K562 (cell line): ENCODE measurements around the gene DUSP28. TPM values are rescaled to one million over a fixed set of nuclear protein-coding genes. Genes with fewer than 3 reads are reported as not detected.
A peak's percentile ranks its signal among the peaks of the same experiment; 100 is the strongest.

ENCODE experiments used
- CTCFL ChIP-seq: IDR thresholded peaks from 2 replicates; pipeline ENCODE4 v1.6.1; 2011; ENCODE audit warnings: borderline replicate concordance, low read depth, mild to moderate bottlenecking, moderate library complexity, low read length; ENCODE audit not compliant: insufficient read depth, poor library complexity, severe bottlenecking
- HEY1 ChIP-seq: fragments of 250-450 bp; sonication (Bioruptor Pico); IDR thresholded peaks from 2 replicates; pipeline ENCODE4 v1.5.0; 2020; ENCODE audit warnings: mild to moderate bottlenecking, moderate library complexity, borderline replicate concordance
- PHF21A ChIP-seq: fragments of 450-650 bp; IDR thresholded peaks from 2 replicates; pipeline ENCODE4 v1.6.1; 2017; ENCODE audit warnings: low read depth, borderline replicate concordance
- SMAD4 ChIP-seq: fragments of 250-450 bp; sonication (Bioruptor Pico); conservative IDR thresholded peaks from 2 replicates; pipeline ENCODE4 v1.8.0; 2021; ENCODE audit warnings: inconsistent platforms, mild to moderate bottlenecking, moderate library complexity
- ZNF589 ChIP-seq: fragments of 200-800 bp; sonication (Bioruptor generic); IDR thresholded peaks from 2 replicates; pipeline ENCODE4 v1.6.1; 2016; ENCODE audit warnings: low read depth, missing genetic modification characterization, missing compliant biosample characterization
- polyA plus RNA-seq, 8 experiments: library from polyadenylated mRNA; depleted of rRNA in 4 of 8; stranded (reverse) in 5 of 8; unstranded in 3 of 8; fragments of >200 nt; fragmentation: Nextera tagmentation in 2 of 8; fragmentation: Illumina TruSeq in 1 of 8; extraction: Ambion mirVana in 2 of 8; extraction: Trizol in 1 of 8; gene quantifications; 2 replicates each; pipeline versions ENCODE4 v1.2.1 to v1.2.3, GENCODE V29; 2011 to 2014; ENCODE audit warnings: inconsistent platforms in 1 of 8, missing spikeins in 1 of 8
- total RNA-seq, 7 experiments: library from RNA; depleted of rRNA in 6 of 7; stranded (reverse); fragments of >200 nt in 6 of 7; fragmentation: Illumina TruSeq in 2 of 7; extraction: Trizol in 2 of 7; gene quantifications; 2 replicates each; pipeline versions ENCODE4 v1.2.1 to v1.2.3, GENCODE V29; 2011 to 2021; ENCODE audit warnings: low replicate concordance in 1 of 7
- TF ChIP-seq, protein P1 (sequence below), 3 experiments: fragments of 200-800 bp in 1 of 3; fragments of 250-450 bp in 1 of 3; fragments of 450-650 bp in 1 of 3; sonication (Bioruptor Pico) in 1 of 3; sonication (Bioruptor generic) in 1 of 3; formaldehyde crosslinking in 1 of 3; IDR thresholded peaks; 2 replicates each; pipeline versions ENCODE4 v1.6.1 to v1.8.0; 2016 to 2022; ENCODE audit warnings: mild to moderate bottlenecking in 2 of 3, missing genetic modification characterization in 2 of 3, missing compliant biosample characterization in 1 of 3, moderate library complexity in 1 of 3

Gene DUSP28
- total and polyA plus RNA-seq, 9 of the 15 experiments (the other 6 are each of a cell fraction or from before 2014, with no cell fraction given) = 2.8 to 8.1 (median 4.2) TPM

DNA sequence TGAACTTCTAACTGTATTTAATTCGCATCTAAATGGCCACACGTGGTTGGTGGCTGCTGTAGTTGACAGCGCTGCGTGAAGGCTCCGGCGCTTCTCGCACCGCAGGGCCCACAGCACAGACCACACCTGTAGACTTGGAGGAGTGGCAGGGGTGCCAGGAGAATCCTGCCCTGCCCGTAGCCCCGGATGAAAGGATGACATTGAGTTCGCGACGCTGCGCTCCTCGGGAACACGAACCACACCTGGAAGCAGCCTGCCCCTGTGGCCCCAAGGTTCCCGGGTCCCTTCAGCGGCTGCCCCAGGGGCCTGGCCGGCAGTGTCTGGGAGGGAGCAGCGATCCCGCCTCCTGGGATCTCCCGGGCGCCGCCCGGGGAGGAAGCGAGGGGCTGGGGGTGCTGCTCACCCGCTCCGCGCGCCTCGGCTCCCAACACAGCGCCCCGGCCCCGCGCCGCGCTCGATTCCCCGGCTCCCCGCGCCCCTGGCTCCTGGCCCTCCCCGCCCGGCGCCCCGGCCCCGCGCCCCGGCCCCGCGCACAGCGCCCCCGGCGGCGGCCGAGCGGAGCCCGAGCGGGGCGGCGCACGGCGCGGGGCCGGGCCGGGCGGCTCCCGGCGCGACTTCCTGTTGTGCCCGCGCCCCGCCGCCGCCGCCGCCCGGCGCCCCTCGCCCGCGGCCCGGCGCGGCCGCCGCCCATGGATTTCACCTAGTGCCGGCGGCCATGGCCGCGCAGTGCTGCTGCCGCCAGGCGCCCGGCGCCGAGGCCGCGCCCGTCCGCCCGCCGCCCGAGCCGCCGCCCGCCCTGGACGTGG, 7.9 kb downstream of the DUSP28 start, which contains the start of gene RNPEPL1 (continued):
- peak; percentile 62; the same call in 1 of the 2 replicates for TF ChIP-seq ZNF589 (CRISPR knock-in tag)
- TF ChIP-seq HEY1 = no peak
- no peak for TF ChIP-seq SMAD4 (CRISPR knock-in tag)
- TF ChIP-seq PHF21A = no peak
- TF ChIP-seq, protein P1, sequence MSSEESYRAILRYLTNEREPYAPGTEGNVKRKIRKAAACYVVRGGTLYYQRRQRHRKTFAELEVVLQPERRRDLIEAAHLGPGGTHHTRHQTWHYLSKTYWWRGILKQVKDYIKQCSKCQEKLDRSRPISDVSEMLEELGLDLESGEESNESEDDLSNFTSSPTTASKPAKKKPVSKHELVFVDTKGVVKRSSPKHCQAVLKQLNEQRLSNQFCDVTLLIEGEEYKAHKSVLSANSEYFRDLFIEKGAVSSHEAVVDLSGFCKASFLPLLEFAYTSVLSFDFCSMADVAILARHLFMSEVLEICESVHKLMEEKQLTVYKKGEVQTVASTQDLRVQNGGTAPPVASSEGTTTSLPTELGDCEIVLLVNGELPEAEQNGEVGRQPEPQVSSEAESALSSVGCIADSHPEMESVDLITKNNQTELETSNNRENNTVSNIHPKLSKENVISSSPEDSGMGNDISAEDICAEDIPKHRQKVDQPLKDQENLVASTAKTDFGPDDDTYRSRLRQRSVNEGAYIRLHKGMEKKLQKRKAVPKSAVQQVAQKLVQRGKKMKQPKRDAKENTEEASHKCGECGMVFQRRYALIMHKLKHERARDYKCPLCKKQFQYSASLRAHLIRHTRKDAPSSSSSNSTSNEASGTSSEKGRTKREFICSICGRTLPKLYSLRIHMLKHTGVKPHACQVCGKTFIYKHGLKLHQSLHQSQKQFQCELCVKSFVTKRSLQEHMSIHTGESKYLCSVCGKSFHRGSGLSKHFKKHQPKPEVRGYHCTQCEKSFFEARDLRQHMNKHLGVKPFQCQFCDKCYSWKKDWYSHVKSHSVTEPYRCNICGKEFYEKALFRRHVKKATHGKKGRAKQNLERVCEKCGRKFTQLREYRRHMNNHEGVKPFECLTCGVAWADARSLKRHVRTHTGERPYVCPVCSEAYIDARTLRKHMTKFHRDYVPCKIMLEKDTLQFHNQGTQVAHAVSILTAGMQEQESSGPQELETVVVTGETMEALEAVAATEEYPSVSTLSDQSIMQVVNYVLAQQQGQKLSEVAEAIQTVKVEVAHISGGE (CRISPR knock-in tag; IDR thresholded peaks at IDR 0.05) = peak in 1 of 3 experiments; percentile 74; a peak in 2 of 6 replicates
- TF ChIP-seq CTCFL = peak; percentile 3
